Measurements from ENCODE around the gene SNCAIP. TPM values are rescaled to one million over a fixed set of nuclear protein-coding genes. Genes with fewer than 3 reads are reported as not detected.

The SNCAIP gene
- total RNA-seq, 4 donors from 2014 or later, result 2.4 to 6.5 (median 4.0) TPM

DNA sequence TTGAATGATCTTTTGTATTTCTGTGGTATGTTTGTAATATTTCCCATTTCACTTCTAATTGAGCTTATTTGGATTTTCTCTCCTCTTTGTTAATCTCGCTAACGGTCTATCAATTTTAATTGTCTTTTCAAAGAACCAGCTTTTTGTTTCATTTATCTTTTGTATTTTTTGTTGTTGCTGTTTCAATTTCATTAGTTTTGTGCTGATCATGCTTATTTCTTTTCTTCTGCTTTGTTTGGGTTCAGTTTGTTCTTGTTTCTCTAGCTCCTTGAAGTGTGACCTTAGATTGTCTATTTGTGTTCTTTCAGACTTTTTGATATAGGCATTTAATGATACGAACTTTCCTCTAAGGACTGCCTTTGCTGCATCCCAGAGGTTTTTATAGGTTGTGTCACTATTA is 28.4 kb upstream of the SNCAIP start:
- Histone ChIP-seq H3K4me1 (no peaks in the 10 kb centered on the region), H3K27me3 (no peaks in the 10 kb centered on the region), H3K27ac (no peak overlapping the region), H3K4me3 (no peak overlapping the region), H3K9me3 (no peaks in the 10 kb centered on the region), H3K36me3 (no peaks in the 10 kb centered on the region)
- TF ChIP-seq CTCF (IDR thresholded peaks at IDR 0.05) (no peak), POLR2A (IDR thresholded peaks at IDR 0.05) (no peak), EP300 (IDR thresholded peaks at IDR 0.05) (no peak), POLR2AphosphoS5 (IDR thresholded peaks at IDR 0.05) (no peak)
- DNase-seq (ENCODE audit: low spot score in 2 of 2), result no peak
- WGBS, result 94% methylated on average over 3 of the region's 3 CpGs

DNA sequence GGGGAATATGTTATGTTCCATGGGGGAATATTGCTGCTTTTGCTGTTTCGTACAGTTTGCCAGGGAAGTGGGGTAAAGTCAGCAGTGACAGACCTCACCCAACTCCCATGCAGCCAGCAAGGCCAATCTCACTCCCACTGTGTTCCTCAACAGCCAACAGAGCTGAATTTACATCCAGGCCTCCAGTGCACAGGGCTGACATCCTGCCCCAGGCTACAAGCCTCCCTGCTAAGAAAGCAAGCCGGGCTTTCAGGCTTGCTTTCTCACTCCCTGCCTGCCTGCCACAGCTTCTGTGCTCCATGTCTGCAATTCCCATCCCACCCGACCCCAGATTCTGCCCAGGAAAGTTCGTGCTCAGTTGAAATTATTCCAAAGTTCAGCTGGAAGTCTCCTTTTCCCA is 25.5 kb upstream of the SNCAIP start:
- no peak for DNase-seq (ENCODE audit: low spot score in 2 of 2)
- 68% methylated on average over 4 of the region's 4 CpGs for WGBS
- H3K9me3 ChIP-seq, result no peaks in the 10 kb centered on the region
- H3K36me3 ChIP-seq, result no peaks in the 10 kb centered on the region
- H3K27me3 ChIP-seq, result no peaks in the 10 kb centered on the region
- H3K27ac ChIP-seq, result no peak overlapping the region
- TF ChIP-seq POLR2A (IDR thresholded peaks at IDR 0.05) (no peak), EP300 (IDR thresholded peaks at IDR 0.05) (no peak), POLR2AphosphoS5 (IDR thresholded peaks at IDR 0.05) (no peak), CTCF (IDR thresholded peaks at IDR 0.05) (no peak)
- H3K4me1 ChIP-seq, result no peaks in the 10 kb centered on the region
- no peak overlapping the region for H3K4me3 ChIP-seq

GRCh38 chr5:122287101-122287500 is 24.9 kb upstream of the SNCAIP start:
- Histone ChIP-seq H3K4me3 (no peak overlapping the region), H3K27ac (no peak overlapping the region), H3K4me1 (no peaks in the 10 kb centered on the region), H3K27me3 (no peaks in the 10 kb centered on the region), H3K9me3 (no peaks in the 10 kb centered on the region), H3K36me3 (no peaks in the 10 kb centered on the region)
- DNase-seq (ENCODE audit: low spot score in 2 of 2), result no peak
- WGBS, result 63% methylated on average over 3 of the region's 3 CpGs
- no peak for TF ChIP-seq CTCF (IDR thresholded peaks at IDR 0.05)
- TF ChIP-seq POLR2A (IDR thresholded peaks at IDR 0.05), result no peak
- no peak for TF ChIP-seq POLR2AphosphoS5 (IDR thresholded peaks at IDR 0.05)
- no peak for TF ChIP-seq EP300 (IDR thresholded peaks at IDR 0.05)

- Histone ChIP-seq H3K27me3 (no peaks in the 10 kb centered on the region), H3K27ac (no peak overlapping the region), H3K9me3 (no peaks in the 10 kb centered on the region), H3K4me1 (no peaks in the 10 kb centered on the region), H3K4me3 (no peak overlapping the region), H3K36me3 (no peaks in the 10 kb centered on the region)
- WGBS, result 74% methylated on average over 7 of the region's 7 CpGs
- TF ChIP-seq EP300 (IDR thresholded peaks at IDR 0.05) (no peak), POLR2A (IDR thresholded peaks at IDR 0.05) (no peak), CTCF (IDR thresholded peaks at IDR 0.05) (no peak), POLR2AphosphoS5 (IDR thresholded peaks at IDR 0.05) (no peak)
- DNase-seq (ENCODE audit: low spot score in 2 of 2), result no peak
Measured at GRCh38 chr5:122291000-122291901, 20.8 kb upstream of the SNCAIP start.

- TF ChIP-seq POLR2AphosphoS5 (IDR thresholded peaks at IDR 0.05) (no peak), EP300 (IDR thresholded peaks at IDR 0.05) (no peak), POLR2A (IDR thresholded peaks at IDR 0.05) (no peak), CTCF (IDR thresholded peaks at IDR 0.05) (no peak)
- no peak overlapping the region for H3K27ac ChIP-seq
- no peak for DNase-seq (ENCODE audit: low spot score in 2 of 2)
- no peaks in the 10 kb centered on the region for H3K9me3 ChIP-seq
- H3K27me3 ChIP-seq, result no peaks in the 10 kb centered on the region
- H3K36me3 ChIP-seq, result no peaks in the 10 kb centered on the region
- WGBS, result 43% methylated on average over 2 of the region's 2 CpGs
- no peaks in the 10 kb centered on the region for H3K4me1 ChIP-seq
- no peak overlapping the region for H3K4me3 ChIP-seq
Measured at GRCh38 chr5:122292332-122292731, 19.7 kb upstream of the SNCAIP start.

All from suprapubic skin (tissue), 4 donors.